ENCODE data around the gene CCT5. TPM values are rescaled to one million over a fixed set of nuclear protein-coding genes. Genes with fewer than 3 reads are reported as not detected.

The CCT5 gene
- total and polyA plus RNA-seq, 2 donors (not counting 1 experiment from before 2014, with no cell fraction given), result 74.3 to 77.7 TPM

DNA sequence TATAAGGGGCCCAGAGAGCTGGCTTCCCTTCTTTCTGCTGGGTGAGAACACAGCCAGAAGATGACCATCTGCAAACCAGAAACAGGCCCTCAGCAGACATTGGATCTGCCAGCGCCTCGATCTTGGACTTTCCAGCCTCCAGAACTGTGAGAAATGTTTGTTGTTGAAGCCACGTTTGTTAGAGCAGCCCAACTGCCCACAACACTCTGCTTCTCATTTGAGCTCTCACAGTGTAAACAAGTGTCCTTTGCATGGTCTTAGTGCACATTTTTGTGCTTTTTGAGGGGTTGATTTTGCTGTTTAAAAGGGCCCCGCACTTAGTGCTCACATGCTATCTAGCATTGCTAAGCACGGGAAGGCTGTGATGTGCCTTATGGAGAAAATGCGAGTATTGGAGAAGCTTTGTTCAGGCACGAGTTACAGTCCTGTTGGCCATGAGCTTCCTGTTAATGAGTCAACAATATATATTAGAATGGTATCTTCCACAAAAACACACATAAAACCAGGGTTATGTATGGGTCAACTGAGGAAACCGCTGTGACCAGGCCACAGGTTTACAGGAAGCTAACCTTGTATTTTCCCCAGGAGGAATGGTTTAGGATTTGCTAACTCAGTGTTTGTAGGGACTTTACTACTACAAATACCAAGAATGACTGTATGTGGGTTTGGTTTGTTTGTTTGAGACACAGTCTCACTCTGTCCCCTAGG, 45.7 kb downstream of the CCT5 start:
- intact Hi-C loops (cut with micrococcal nuclease), result no loop called here
- Histone ChIP-seq H2AFZ (ENCODE audit: insufficient read depth, low read depth, low read length, poor library complexity, severe bottlenecking) (no peak overlapping the region), H3K27ac (ENCODE audit: low read length in 2 of 2) (no peak overlapping the region), H3K9ac (ENCODE audit: low read length) (no peak overlapping the region), H4K20me1 (ENCODE audit: control insufficient read depth, insufficient read depth, low read length, poor library complexity, severe bottlenecking) (no peaks in the 10 kb centered on the region), H3K4me3 (ENCODE audit: control extremely low read depth in 1 of 5, extremely low read depth in 1 of 5, insufficient read depth in 1 of 5, low read depth in 2 of 5, low read length in 4 of 5) (no peak overlapping the region), H3K9me3 (ENCODE audit: control extremely low read depth in 1 of 3, control insufficient read depth in 2 of 3, insufficient read depth in 1 of 3, low read length in 2 of 3) (peaks cover 0 to 2% (median 0%) of the 10 kb centered on the region in 3 donors), H3K4me1 (ENCODE audit: control insufficient read depth in 2 of 2, insufficient read depth in 2 of 2, low read length in 2 of 2) (no peaks in the 10 kb centered on the region), H3K4me2 (replicated peaks; ENCODE audit: low read depth, low read length, poor library complexity, severe bottlenecking) (no peak overlapping the region), H3K36me3 (replicated peaks in 1 of 2; ENCODE audit: control extremely low read depth in 1 of 2, control insufficient read depth in 1 of 2, extremely low read depth in 1 of 2, insufficient read depth in 2 of 2, low read length in 1 of 2) (no peaks in the 10 kb centered on the region), H3K27me3 (replicated peaks in 1 of 4; ENCODE audit: control extremely low read depth in 1 of 4, control insufficient read depth in 3 of 4, insufficient read depth in 4 of 4, low read length in 3 of 4) (no peaks in the 10 kb centered on the region), H3K79me2 (ENCODE audit: control insufficient read depth, insufficient read depth, low read length) (no peaks in the 10 kb centered on the region)
- Mint-ChIP-seq H3K27ac (no peak overlapping the region), H3K4me1 (no peaks in the 10 kb centered on the region), H3K27me3 (peaks cover 22% of the 10 kb centered on the region), H3K4me3 (no peak overlapping the region), H3K9me3 (ENCODE audit: insufficient read depth) (no peaks in the 10 kb centered on the region)
- ChIA-PET POLR2A (no interaction called here), CTCF (no interaction called here)
- ATAC-seq (ENCODE audit: low read depth), result no peak
- no CpG with 5 or more reads among the region's 8 CpGs for WGBS (ENCODE audit: insufficient coverage)
- TF ChIP-seq EZH2 (IDR thresholded peaks at IDR 0.05; ENCODE audit: borderline replicate concordance, insufficient read depth, low read depth, low read length, poor library complexity, severe bottlenecking), result no peak
- TF ChIP-seq, protein P1, sequence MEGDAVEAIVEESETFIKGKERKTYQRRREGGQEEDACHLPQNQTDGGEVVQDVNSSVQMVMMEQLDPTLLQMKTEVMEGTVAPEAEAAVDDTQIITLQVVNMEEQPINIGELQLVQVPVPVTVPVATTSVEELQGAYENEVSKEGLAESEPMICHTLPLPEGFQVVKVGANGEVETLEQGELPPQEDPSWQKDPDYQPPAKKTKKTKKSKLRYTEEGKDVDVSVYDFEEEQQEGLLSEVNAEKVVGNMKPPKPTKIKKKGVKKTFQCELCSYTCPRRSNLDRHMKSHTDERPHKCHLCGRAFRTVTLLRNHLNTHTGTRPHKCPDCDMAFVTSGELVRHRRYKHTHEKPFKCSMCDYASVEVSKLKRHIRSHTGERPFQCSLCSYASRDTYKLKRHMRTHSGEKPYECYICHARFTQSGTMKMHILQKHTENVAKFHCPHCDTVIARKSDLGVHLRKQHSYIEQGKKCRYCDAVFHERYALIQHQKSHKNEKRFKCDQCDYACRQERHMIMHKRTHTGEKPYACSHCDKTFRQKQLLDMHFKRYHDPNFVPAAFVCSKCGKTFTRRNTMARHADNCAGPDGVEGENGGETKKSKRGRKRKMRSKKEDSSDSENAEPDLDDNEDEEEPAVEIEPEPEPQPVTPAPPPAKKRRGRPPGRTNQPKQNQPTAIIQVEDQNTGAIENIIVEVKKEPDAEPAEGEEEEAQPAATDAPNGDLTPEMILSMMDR (IDR thresholded peaks at IDR 0.05), result no peak
- DNase-seq, result no peak

DNA sequence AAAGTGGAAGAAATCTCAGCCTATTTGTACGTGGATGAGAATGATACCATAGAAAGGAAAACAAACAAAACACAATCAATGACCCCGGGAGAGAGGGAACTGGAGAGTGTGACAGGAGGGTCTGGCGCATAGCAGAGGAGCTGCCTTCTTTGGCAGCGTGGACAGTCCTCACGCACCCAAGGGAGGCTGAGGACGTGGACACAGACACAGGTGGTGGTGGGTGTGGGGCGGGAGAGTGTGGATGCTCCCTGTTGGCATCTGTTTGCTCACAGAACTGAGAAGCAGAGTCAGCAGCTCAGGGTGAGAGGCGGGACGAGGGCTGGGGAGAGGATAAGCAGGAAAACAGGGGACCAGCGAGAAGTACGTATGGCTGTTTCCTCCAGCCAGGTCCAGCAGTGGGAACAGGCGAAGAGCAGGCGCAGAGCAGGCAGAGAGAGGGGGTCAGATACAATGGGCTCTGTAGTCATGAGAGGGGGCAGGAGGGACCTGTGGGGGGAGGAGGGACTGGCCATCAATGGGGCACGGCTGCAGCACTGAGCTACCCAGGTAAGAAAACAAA, 47.6 kb downstream of the CCT5 start:
- TF ChIP-seq, protein P1 (IDR thresholded peaks at IDR 0.05), result no peak
- no peak for TF ChIP-seq EZH2 (IDR thresholded peaks at IDR 0.05; ENCODE audit: borderline replicate concordance, insufficient read depth, low read depth, low read length, poor library complexity, severe bottlenecking)
- H3K27ac ChIP-seq (ENCODE audit: low read length in 2 of 2), result no peak overlapping the region
- 97% methylated on average over 12 of the region's 14 CpGs for WGBS (ENCODE audit: insufficient coverage)
- H3K9me3 Mint-ChIP-seq (ENCODE audit: insufficient read depth), result no peaks in the 10 kb centered on the region
- H3K9me3 ChIP-seq (ENCODE audit: control extremely low read depth in 1 of 3, control insufficient read depth in 2 of 3, insufficient read depth in 1 of 3, low read length in 2 of 3), result peaks cover 0 to 2% (median 0%) of the 10 kb centered on the region in 3 donors
- no peak for ATAC-seq (ENCODE audit: low read depth)
- intact Hi-C loops (cut with micrococcal nuclease), result no loop called here
- H3K4me2 ChIP-seq (replicated peaks; ENCODE audit: low read depth, low read length, poor library complexity, severe bottlenecking), result no peak overlapping the region
- no peak overlapping the region for H3K4me3 ChIP-seq (ENCODE audit: control extremely low read depth in 1 of 5, extremely low read depth in 1 of 5, insufficient read depth in 1 of 5, low read depth in 2 of 5, low read length in 4 of 5)
- no peak overlapping the region for H3K27ac Mint-ChIP-seq
- no peaks in the 10 kb centered on the region for H3K79me2 ChIP-seq (ENCODE audit: control insufficient read depth, insufficient read depth, low read length)
- H3K4me3 Mint-ChIP-seq, result no peak overlapping the region
- no peak overlapping the region for H3K9ac ChIP-seq (ENCODE audit: low read length)
- peaks cover 20% of the 10 kb centered on the region for H3K27me3 Mint-ChIP-seq
- H4K20me1 ChIP-seq (ENCODE audit: control insufficient read depth, insufficient read depth, low read length, poor library complexity, severe bottlenecking), result no peaks in the 10 kb centered on the region
- DNase-seq, result no peak
- ChIA-PET CTCF (no interaction called here), POLR2A (no interaction called here)
- no peaks in the 10 kb centered on the region for H3K4me1 Mint-ChIP-seq
- no peak overlapping the region for H2AFZ ChIP-seq (ENCODE audit: insufficient read depth, low read depth, low read length, poor library complexity, severe bottlenecking)
- no peaks in the 10 kb centered on the region for H3K4me1 ChIP-seq (ENCODE audit: control insufficient read depth in 2 of 2, insufficient read depth in 2 of 2, low read length in 2 of 2)
- H3K27me3 ChIP-seq (replicated peaks in 1 of 4; ENCODE audit: control extremely low read depth in 1 of 4, control insufficient read depth in 3 of 4, insufficient read depth in 4 of 4, low read length in 3 of 4), result no peaks in the 10 kb centered on the region
- H3K36me3 ChIP-seq (replicated peaks in 1 of 2; ENCODE audit: control extremely low read depth in 1 of 2, control insufficient read depth in 1 of 2, extremely low read depth in 1 of 2, insufficient read depth in 2 of 2, low read length in 1 of 2), result no peaks in the 10 kb centered on the region
